RKO (cell line): Measurements from ENCODE around the gene FARSB.
A peak's percentile ranks its signal among the peaks of the same experiment; 100 is the strongest.

Experiments used
- DNase-seq: peaks from one replicate; pipeline ENCODE4 v3.0.0-alpha.2; 2016; ENCODE audit warnings: low spot score

Gene FARSB

GRCh38 chr2:222663479-222663878 lies 7.6 kb upstream of the FARSB start:
- no peak for DNase-seq

- DNase-seq, result no peak
Observed at GRCh38 chr2:222656526-222657446, 894 bp upstream of the FARSB start.

- DNase-seq, result no peak
Observed at GRCh38 chr2:222653280-222653679, 2.6 kb downstream of the FARSB start.

GRCh38 chr2:222652491-222653255 lies 3.2 kb downstream of the FARSB start:
- no peak for DNase-seq

DNA sequence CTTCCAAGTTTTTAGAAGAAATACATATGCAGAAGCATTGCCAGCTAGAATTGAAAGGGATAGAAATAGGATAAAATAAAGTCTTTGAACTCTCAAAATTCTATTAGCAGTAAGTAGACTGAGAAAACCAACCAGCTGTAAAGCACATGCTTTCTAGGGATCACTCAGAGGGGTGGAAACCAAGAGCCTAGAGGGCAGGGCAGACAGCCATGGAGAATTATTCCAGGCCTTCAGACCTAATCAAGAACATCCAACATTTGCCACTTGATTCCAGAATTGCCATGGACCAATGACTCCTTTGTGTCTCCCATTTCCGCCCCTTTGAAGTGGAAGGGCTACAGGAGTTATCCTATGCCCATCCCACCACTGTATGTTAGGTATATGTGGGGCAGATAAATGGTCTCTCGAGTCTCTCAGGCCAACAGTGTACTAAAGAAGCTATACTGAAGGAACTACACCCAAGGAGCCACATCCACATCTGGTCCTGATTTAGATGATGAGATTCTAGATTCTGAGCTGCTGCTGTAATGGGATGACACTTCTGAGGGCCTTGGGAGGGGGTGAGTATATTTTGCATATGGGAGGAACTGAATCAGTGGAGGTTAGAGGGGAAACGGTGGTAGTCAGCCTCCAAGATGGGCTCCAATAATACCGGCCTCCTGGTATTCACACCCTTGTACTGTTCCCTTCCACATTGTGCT lies 4.0 kb downstream of the FARSB start:
- DNase-seq, result no peak

- DNase-seq, result no peak
Observed at GRCh38 chr2:222649801-222650200, 6.1 kb downstream of the FARSB start.

- DNase-seq, result no peak
Observed at GRCh38 chr2:222646008-222646407, 9.9 kb downstream of the FARSB start.

- no peak for DNase-seq
Observed at GRCh38 chr2:222643134-222643533, 12.8 kb downstream of the FARSB start.

DNA sequence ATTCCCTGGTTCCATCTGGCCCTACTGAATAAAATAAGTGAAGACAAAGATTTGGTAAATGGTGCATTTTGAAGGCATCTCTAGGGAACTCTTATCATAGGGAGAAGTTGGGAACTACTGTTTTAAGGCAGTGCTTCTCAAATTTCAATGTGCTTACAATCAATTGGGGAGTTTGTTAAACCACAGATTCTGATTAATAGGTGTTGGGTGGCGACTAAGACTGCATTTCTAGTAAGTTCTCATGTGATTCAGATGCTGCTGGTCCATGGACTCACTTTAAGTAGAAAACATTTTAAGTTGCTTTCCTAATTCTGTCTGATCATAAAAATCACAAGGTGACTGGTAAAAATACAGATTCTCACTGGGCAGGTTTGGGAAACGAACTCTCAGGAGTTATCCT lies 14.6 kb downstream of the FARSB start:
- DNase-seq, result no peak

DNA sequence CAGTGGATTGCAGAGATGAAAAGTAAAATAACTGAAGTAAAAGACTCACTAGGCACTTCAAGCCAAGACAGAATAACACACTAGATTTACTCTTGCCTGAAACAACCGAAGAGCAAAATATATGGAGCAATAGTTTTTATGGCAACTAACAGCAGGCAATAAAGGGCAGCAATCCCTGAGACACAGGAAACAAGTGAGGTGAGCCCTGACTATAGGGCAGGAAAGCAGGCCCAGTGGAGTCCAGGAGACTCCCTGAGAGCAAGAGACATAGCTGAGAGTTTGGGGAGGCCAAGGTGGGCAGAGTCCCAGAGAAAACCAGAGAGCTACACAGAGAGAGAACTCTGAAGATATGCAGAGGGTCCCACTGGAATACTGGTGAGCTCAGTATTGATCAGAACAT lies 18.8 kb downstream of the FARSB start:
- no peak for DNase-seq

DNA sequence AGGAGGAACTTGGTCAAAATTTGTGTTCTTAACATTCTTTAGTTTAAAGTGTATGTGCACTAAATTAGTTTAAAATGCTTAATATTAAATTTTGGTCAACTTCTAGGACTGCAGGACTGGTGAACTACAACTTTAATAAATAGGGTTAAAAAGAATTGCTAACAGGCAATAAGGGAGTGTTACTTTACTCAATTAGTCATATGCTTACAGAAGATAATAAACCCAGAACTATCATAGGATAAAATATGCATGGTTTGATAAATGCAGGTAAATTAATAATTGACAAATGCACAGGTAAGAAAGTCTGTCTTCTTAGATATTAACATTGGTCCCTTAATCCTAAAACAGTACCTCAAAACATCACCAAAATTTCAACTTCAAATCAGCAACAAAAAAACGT lies 20.6 kb downstream of the FARSB start:
- no peak for DNase-seq

DNA sequence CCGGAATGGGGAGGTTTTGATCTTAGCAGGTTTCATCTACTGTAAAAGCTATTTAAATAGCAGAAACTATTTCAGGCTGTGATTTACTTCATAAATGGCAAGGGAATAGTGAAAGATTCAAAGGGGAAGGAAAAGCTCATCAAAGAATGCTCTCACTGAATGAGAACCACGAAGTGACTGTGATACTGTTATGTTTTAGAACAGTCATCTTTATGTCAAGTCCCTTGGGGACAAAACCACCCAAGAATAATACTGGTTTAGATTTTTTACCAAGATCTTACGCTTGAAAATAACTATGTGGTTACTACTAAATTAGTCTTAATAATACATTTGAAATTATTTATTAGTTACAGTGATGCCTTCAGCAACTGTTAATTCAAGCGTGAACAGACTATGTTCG lies 28.1 kb downstream of the FARSB start:
- DNase-seq, result no peak

GRCh38 chr2:222623756-222624309 lies 32.1 kb downstream of the FARSB start:
- DNase-seq, result no peak

DNA sequence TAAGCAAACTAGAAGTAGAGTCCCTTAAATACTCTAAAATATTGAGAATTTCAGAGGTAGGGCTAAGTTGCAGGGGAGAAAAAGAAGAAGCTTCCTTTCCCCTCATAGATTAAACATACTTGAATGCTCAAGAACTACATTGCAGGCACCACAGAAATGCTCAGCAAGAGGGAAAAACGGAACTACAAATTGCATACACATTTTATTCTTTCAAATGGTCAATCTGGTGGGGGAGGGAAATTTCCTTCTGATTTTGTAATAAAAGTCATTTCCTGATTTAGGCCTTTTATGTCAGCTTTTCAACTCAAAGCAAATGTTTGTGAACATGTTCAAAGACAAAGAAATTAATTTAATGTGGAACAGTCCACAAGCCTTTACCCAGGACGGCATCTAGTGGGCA lies 33.0 kb downstream of the FARSB start:
- no peak for DNase-seq

DNA sequence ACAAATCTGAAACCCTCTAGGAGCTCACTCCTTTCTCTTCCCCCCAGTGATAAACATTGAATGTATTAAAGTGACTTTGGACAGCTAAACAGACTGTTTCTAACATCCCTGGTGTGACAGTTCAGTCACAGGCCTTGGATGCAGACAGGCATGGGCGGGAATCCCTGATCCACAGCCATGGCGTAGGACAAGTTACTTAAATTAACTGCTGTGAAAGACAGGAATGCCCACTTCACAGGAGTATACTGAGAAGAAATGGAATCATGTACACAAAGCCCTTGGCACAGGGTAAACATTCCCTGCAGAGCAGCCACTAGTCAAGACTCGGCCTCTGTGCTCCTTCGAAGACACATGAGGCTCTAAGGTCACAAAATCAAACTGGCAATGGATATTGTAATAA lies 34.0 kb downstream of the FARSB start:
- DNase-seq, result no peak

DNA sequence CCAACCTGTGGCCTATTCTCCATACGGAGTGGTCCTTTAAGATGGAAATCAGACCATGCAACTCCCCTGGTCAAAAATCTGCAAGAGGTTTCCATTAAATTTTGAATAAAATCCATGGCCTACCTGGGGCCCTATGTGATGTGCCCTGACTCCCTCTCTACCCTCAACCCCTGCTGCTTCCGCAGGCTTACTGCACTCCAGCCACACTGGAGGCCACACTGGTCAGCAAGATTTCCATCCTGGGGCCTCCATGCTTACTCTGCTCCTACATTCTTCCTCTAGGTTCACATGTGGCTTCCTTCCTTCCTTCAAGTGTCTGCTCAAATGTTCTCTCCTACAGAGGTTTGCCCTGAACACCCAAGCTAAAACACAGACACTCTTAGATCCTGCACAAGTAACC lies 40.6 kb downstream of the FARSB start:
- DNase-seq, result no peak

DNA sequence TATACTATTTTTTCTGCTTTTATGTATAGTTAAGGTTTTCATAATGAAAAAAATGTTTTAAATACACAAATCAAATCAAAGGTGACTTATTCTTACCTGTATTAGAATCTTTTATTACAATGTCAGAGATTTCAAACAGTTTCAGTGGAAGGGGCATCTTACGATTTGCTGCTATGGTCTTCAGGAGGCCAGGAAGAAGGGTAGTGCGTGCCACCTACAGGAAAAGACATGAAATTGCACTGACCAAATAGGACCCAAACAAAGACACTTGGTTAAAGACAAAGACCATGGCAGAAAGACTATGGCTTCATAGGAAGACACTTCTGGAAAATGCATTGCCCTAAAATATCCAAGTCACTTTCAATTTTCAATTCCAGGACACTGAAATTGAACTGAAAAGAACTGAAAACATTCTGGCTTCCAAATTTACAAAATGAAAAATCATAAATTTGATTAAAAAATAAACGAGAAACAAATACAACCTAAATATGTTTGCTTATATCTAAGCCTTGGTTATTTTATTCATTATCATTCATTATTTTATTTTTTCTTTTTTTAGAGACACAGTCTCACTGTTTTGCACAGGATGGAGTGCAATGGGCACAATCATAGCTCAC lies 42.1 kb downstream of the FARSB start:
- DNase-seq, result peak; percentile 71

DNA sequence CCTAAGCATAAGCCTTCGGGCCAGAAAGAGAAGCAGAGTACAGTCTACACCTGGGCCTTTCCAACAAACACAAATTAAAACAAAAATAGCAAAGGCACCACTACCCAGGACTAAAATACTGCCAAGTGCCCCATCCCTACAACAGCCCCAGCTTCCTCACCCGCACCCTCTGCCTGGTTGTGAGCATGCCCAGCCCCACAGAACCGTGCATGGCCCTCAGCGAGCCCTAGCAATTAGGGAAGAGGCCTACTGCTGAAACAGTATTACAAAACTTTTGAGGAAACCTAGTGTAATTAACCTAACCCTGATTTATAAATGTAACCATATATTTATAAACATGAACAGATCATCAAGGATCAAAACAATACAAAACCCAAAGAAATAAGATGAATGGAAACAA lies 44.2 kb downstream of the FARSB start:
- DNase-seq, result no peak

DNA sequence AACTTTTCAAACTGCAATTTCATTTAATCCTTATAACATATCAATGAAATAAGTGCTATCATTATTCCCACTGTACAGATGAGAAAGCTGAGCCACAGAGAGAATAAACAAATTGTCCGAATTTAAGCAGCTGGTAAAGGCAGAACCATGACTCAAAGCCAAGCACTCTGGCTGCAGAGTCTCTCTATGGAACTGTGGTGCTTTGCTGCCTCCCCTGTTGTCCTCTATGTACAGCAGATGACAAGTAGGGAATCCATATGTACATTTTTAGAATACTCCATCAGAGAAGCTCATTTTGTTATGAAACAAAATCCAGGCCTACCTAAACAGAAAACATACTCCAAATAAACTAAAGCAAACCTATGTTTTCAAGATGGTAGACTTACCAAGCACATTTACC lies 45.1 kb downstream of the FARSB start:
- DNase-seq, result peak; percentile 26

DNA sequence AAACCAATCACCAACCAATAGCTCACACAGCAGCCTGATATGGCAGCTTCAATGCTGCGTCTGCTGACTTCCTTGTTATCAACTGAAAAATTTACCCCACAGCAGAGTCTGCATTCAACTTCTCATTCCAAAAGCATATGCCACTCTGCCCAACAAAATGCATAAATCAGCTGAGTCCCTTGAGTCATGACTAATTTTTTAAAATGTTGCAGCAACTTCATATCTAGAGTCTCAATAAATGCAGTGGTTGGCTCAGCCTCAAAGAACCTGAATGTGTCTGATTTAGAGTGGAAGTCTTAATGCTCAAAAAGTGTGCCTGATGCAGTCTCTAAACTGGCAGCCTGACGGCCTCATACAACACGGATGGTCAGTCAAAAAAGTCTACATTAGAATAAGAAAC lies 46.5 kb downstream of the FARSB start:
- no peak for DNase-seq

DNA sequence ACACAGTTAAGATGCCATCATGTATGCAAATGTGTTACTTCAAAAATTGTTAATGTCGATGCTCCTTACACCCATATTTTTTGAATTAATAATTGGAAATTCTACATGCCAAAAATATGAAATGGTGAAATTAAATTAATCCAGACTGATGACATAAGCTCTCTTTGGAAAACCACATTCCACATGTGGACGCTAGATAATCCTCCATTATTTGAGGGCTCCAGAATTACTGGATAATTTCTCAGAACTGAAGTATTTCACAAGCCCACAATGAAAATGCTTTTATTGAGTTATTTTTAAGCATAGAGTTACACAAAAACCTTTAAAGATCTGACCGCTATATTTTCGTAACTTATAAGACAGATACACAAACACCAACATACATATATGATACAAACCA lies 47.8 kb downstream of the FARSB start:
- DNase-seq, result no peak

GRCh38 chr2:222606306-222606705 lies 49.6 kb downstream of the FARSB start:
- DNase-seq, result no peak
